K562 (cell line): ENCODE measurements around the gene MYO7A. TPM values are rescaled to one million over a fixed set of nuclear protein-coding genes. Genes with fewer than 3 reads are reported as not detected.

Experiments used
- ATAC-seq: fragments of 200-7000 bp; cut with Tn5 transposase; 3 replicates; pipeline ENCODE4 v1.9.1; 2020; ENCODE audit warnings: moderate library complexity
- BruUV-seq: library from RNA; stranded (reverse); fragments of 400-500 nt; replicated peaks from 2 replicates; lab custom pipeline; 2021; lab: Mats Ljungman, UMichigan
- CTCF ChIA-PET: fragments of 300-600 bp; formaldehyde crosslinking; extraction: SDS; loops from one replicate; lab custom pipeline; 2021; ENCODE audit warnings: low intra/inter-chr PET ratio; lab: Yijun Ruan, JAX
- POLR2A ChIA-PET: fragments of 300-600, 350-650 bp; sonication (Branson Sonifier 250); formaldehyde crosslinking; extraction: SDS; loops from one replicate; lab custom pipeline; 2021; ENCODE audit warnings: antibody characterized with exemption, inconsistent platforms; lab: Yijun Ruan, JAX
- DNase-seq, 4 experiments: peaks; one replicate each; pipeline versions ENCODE4 v3.0.0 to v3.0.0-alpha.2; 2011 to 2018; ENCODE audit warnings: low spot score in 3 of 4, mixed read lengths in 3 of 4; ENCODE audit errors: extremely low read depth in 1 of 4
- FAIRE-seq: peaks from 2 replicates; lab custom pipeline; 2011; peaks lifted over from hg19 to GRCh38; lab: Jason Lieb, UNC
- H2AFZ ChIP-seq: 2 replicates; pipeline ENCODE4 v1.6.0; 2011; ENCODE audit warnings: low read depth, low read length, control low read depth, inconsistent platforms
- H3K27ac ChIP-seq: fragments of 200-600 bp; 3 replicates; pipeline ENCODE4 v1.8.0; 2011; ENCODE audit warnings: low read depth, mild to moderate bottlenecking, control low read depth, inconsistent platforms, low read length, moderate library complexity, mixed read lengths; ENCODE audit errors: extremely low read depth
- H3K27me3 ChIP-seq, 2 experiments: fragments of 300-600 bp in 1 of 2; 2 replicates in 1 of 2; 3 replicates in 1 of 2; pipeline versions ENCODE4 v1.6.0 to v1.8.0; 2011; ENCODE audit warnings: inconsistent platforms in 2 of 2, low read length in 2 of 2, mild to moderate bottlenecking in 1 of 2, mixed read lengths in 1 of 2, moderate library complexity in 1 of 2; ENCODE audit not compliant: control insufficient read depth in 2 of 2, insufficient read depth in 2 of 2
- H3K36me3 ChIP-seq: fragments of 300-600 bp; 3 replicates; pipeline ENCODE4 v1.8.0; 2011; ENCODE audit warnings: mild to moderate bottlenecking, low read length, inconsistent platforms; ENCODE audit not compliant: control insufficient read depth, insufficient read depth
- H3K4me1 ChIP-seq, 2 experiments: fragments of 200-600 bp in 1 of 2; replicated peaks in 1 of 2; 2 replicates in 1 of 2; 3 replicates in 1 of 2; pipeline versions ENCODE4 v1.5.1 to v1.8.0; 2011; ENCODE audit warnings: inconsistent platforms in 2 of 2, low read length in 2 of 2, mild to moderate bottlenecking in 1 of 2, mixed read lengths in 1 of 2, moderate library complexity in 1 of 2; ENCODE audit not compliant: control insufficient read depth in 2 of 2, insufficient read depth in 2 of 2
- H3K4me2 ChIP-seq: 2 replicates; pipeline ENCODE4 v1.6.1; 2011; ENCODE audit warnings: low read length, control low read depth, inconsistent platforms, mixed read lengths; ENCODE audit not compliant: insufficient read depth
- H3K4me3 ChIP-seq: fragments of 200-600 bp; sonication (generic), shearing (Covaris generic); 2 replicates; pipeline ENCODE4 v1.5.1; 2016; ENCODE audit warnings: control low read depth, inconsistent platforms
- H3K79me2 ChIP-seq: fragments of 200-600 bp; 3 replicates; pipeline ENCODE4 v1.8.0; 2011; ENCODE audit warnings: low read length, inconsistent platforms; ENCODE audit not compliant: control insufficient read depth, insufficient read depth
- H3K9ac ChIP-seq, 2 experiments: 2 replicates each; pipeline versions ENCODE4 v1.6.0 to v1.6.1; 2011; ENCODE audit warnings: low read depth in 2 of 2, low read length in 2 of 2, control low read depth in 1 of 2, inconsistent platforms in 1 of 2, mild to moderate bottlenecking in 1 of 2, mixed read lengths in 1 of 2; ENCODE audit not compliant: insufficient read depth in 1 of 2
- H3K9me1 ChIP-seq: one replicate; pipeline ENCODE4 v1.6.0; 2011; ENCODE audit warnings: inconsistent platforms, mild to moderate bottlenecking, low read length, moderate library complexity; ENCODE audit not compliant: control insufficient read depth, insufficient read depth
- H3K9me3 ChIP-seq: replicated peaks from 2 replicates; pipeline ENCODE4 v1.5.1; 2011; ENCODE audit warnings: low read depth, low read length, inconsistent platforms; ENCODE audit not compliant: control insufficient read depth, insufficient read depth
- H4K20me1 ChIP-seq: replicated peaks from 2 replicates; pipeline ENCODE4 v1.6.1; 2011; ENCODE audit warnings: low read length, inconsistent platforms, mixed read lengths; ENCODE audit not compliant: control insufficient read depth, insufficient read depth
- CBX1 ChIP-seq: sonication (generic); IDR thresholded peaks from 2 replicates; pipeline ENCODE4 v1.6.1; 2016; ENCODE audit warnings: antibody characterized with exemption, low read depth, mild to moderate bottlenecking
- KDM1A ChIP-seq, 2 experiments: fragments of 450-650 bp; IDR thresholded peaks; 2 replicates each; pipeline ENCODE4 v1.6.1; 2016; ENCODE audit warnings: mild to moderate bottlenecking in 2 of 2
- MYBL2 ChIP-seq, 2 experiments: fragments of 450-650 bp in 1 of 2; sonication (generic) in 1 of 2; formaldehyde crosslinking in 1 of 2; IDR thresholded peaks; 2 replicates each; pipeline versions ENCODE4 v1.6.1 to v1.8.1; 2017 to 2022; ENCODE audit warnings: borderline replicate concordance in 1 of 2, inconsistent platforms in 1 of 2, low read depth in 1 of 2, mild to moderate bottlenecking in 1 of 2, missing genetic modification reagents in 1 of 2, moderate library complexity in 1 of 2
- NCOA1 ChIP-seq: fragments of 450-650 bp; IDR thresholded peaks from 2 replicates; pipeline ENCODE4 v1.6.1; 2016; ENCODE audit warnings: low read depth
- SP2 ChIP-seq: IDR thresholded peaks from 2 replicates; pipeline ENCODE4 v1.6.1; 2011; ENCODE audit warnings: mild to moderate bottlenecking, low read depth, low read length, moderate library complexity; ENCODE audit not compliant: poor library complexity, severe bottlenecking; ENCODE audit errors: extremely low read depth
- TGIF2 ChIP-seq: sonication (generic); formaldehyde crosslinking; IDR thresholded peaks from 2 replicates; pipeline ENCODE4 v1.8.1; 2022; ENCODE audit warnings: mild to moderate bottlenecking, missing genetic modification reagents, moderate library complexity
- ZC3H11A ChIP-seq: IDR thresholded peaks from 2 replicates; pipeline ENCODE4 v1.6.1; 2012; ENCODE audit warnings: low read depth, low read length, improper control_type of control experiment
- ZNF121 ChIP-seq: sonication (generic); formaldehyde crosslinking; conservative IDR thresholded peaks from 2 replicates; pipeline ENCODE4 v1.8.0; 2022; ENCODE audit warnings: missing genetic modification reagents
- ZNF232 ChIP-seq: sonication (generic); formaldehyde crosslinking; IDR thresholded peaks from 2 replicates; pipeline ENCODE4 v1.8.0; 2022; ENCODE audit warnings: mild to moderate bottlenecking, missing genetic modification reagents
- WGBS: fragments of 100-300 bp; shearing (Covaris generic); methylation state at CpG from one replicate; pipeline ENCODE4 v1.1.6; 2016; ENCODE audit warnings: low coverage, mixed read lengths; ENCODE audit not compliant: insufficient coverage; ENCODE audit errors: missing lambda C conversion rate; 5-methylcytosine and 5-hydroxymethylcytosine counted together
- in situ Hi-C: fragments of 300-500 bp; cut with MboI; formaldehyde crosslinking; loops from 4 replicates; pipeline ENCODE4 v1.15.0; 2018; ENCODE audit warnings: inconsistent platforms, mixed read lengths
- intact Hi-C: fragments of 100-400 bp; cut with micrococcal nuclease; formaldehyde crosslinking; loops from 2 replicates; pipeline ENCODE4 v1.14.2; 2022
- polyA plus RNA-seq, 8 experiments: library from polyadenylated mRNA; depleted of rRNA in 4 of 8; stranded (reverse) in 5 of 8; unstranded in 3 of 8; fragments of >200 nt; fragmentation: Nextera tagmentation in 2 of 8; fragmentation: Illumina TruSeq in 1 of 8; extraction: Ambion mirVana in 2 of 8; extraction: Trizol in 1 of 8; gene quantifications; 2 replicates each; pipeline versions ENCODE4 v1.2.1 to v1.2.3, GENCODE V29; 2011 to 2014; ENCODE audit warnings: inconsistent platforms in 1 of 8, missing spikeins in 1 of 8
- total RNA-seq, 7 experiments: library from RNA; depleted of rRNA in 6 of 7; stranded (reverse); fragments of >200 nt in 6 of 7; fragmentation: Illumina TruSeq in 2 of 7; extraction: Trizol in 2 of 7; gene quantifications; 2 replicates each; pipeline versions ENCODE4 v1.2.1 to v1.2.3, GENCODE V29; 2011 to 2021; ENCODE audit warnings: low replicate concordance in 1 of 7
- TF ChIP-seq, protein P1 (sequence below): IDR thresholded peaks from 3 replicates; pipeline ENCODE4 v1.6.1; 2011; ENCODE audit warnings: borderline replicate concordance, mild to moderate bottlenecking, moderate library complexity; ENCODE audit not compliant: insufficient read length; ENCODE audit errors: extremely low read depth
- TF ChIP-seq, protein P2 (sequence below): sonication (generic); formaldehyde crosslinking; IDR thresholded peaks from 2 replicates; pipeline ENCODE4 v1.5.0; 2020; ENCODE audit warnings: missing genetic modification reagents

MYO7A gene
- total and polyA plus RNA-seq, 9 of the 15 experiments (the other 6 are each of a cell fraction or from before 2014, with no cell fraction given): 0.01 to 0.11 (median 0.07) TPM; not detected in 1

DNA sequence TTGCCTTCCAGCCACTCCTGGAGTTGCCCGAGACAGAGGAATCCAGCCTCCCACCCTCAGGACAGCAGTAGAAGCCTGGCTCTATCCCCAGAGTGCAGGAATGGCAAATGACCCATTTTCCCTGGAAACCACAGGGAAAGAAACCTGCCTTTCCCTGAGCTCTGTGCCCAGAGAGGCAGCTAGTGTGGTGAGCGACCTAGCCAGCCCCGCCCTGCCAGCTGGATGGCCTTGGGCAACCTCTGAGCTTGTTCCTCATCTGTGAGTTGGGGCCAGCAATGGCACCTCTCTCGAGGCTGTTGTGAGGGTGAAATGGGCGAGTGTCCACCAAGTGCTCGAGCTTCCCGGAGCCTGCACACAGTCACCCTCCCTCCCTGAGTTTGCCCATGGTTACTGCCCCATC, 21.7 kb upstream of the MYO7A start:
- 0% methylated on average over 7 of the region's 7 CpGs for WGBS
- H3K9me1 ChIP-seq: peaks cover 4% of the 10 kb centered on the region
- peaks cover 21 to 90% of the 10 kb centered on the region in 2 experiments; a peak in 4 of 5 replicates for H3K27me3 ChIP-seq
- H3K36me3 ChIP-seq: no peaks in the 10 kb centered on the region
- DNase-seq (no peak), ATAC-seq (no peak), FAIRE-seq (no peak)
- H3K9ac ChIP-seq: 0 out of 4 replicates have a peak overlapping the region, but pooled peaks of 1 of the 2 experiments have one; percentile 4
- in situ Hi-C loops: loop anchor here (10.0 kb wide), 1 partner anchor 382 kb away; no protein-coding TSS in a partner anchor
- no peak overlapping the region for H2AFZ ChIP-seq
- no peak overlapping the region for H3K27ac ChIP-seq
- ChIA-PET POLR2A (interaction anchor here (0.6 to 0.9 kb wide), 2 partner anchors 10 to 33 kb away, joined by 3 read pairs; no protein-coding TSS in a partner anchor), CTCF (no interaction called here)
- H3K4me2 ChIP-seq: no peak overlapping the region
- H3K4me1 ChIP-seq: peaks cover 0 to 15% of the 10 kb centered on the region in 2 experiments; a peak in 1 of 5 replicates
- H3K4me3 ChIP-seq: no peak overlapping the region
- H3K9me3 ChIP-seq: no peaks in the 10 kb centered on the region
- H3K79me2 ChIP-seq: no peaks in the 10 kb centered on the region
- intact Hi-C loops: no loop called here
- 0 out of 2 replicates have a peak, but pooled peaks cover 10% of the 10 kb centered on the region for H4K20me1 ChIP-seq
- TF ChIP-seq, protein P1, sequence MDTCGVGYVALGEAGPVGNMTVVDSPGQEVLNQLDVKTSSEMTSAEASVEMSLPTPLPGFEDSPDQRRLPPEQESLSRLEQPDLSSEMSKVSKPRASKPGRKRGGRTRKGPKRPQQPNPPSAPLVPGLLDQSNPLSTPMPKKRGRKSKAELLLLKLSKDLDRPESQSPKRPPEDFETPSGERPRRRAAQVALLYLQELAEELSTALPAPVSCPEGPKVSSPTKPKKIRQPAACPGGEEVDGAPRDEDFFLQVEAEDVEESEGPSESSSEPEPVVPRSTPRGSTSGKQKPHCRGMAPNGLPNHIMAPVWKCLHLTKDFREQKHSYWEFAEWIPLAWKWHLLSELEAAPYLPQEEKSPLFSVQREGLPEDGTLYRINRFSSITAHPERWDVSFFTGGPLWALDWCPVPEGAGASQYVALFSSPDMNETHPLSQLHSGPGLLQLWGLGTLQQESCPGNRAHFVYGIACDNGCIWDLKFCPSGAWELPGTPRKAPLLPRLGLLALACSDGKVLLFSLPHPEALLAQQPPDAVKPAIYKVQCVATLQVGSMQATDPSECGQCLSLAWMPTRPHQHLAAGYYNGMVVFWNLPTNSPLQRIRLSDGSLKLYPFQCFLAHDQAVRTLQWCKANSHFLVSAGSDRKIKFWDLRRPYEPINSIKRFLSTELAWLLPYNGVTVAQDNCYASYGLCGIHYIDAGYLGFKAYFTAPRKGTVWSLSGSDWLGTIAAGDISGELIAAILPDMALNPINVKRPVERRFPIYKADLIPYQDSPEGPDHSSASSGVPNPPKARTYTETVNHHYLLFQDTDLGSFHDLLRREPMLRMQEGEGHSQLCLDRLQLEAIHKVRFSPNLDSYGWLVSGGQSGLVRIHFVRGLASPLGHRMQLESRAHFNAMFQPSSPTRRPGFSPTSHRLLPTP: no peak
- TF ChIP-seq, protein P2, sequence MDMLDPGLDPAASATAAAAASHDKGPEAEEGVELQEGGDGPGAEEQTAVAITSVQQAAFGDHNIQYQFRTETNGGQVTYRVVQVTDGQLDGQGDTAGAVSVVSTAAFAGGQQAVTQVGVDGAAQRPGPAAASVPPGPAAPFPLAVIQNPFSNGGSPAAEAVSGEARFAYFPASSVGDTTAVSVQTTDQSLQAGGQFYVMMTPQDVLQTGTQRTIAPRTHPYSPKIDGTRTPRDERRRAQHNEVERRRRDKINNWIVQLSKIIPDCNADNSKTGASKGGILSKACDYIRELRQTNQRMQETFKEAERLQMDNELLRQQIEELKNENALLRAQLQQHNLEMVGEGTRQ (CRISPR knock-in tag): no peak
- TF ChIP-seq ZNF232 (CRISPR knock-in tag): no peak
- TF ChIP-seq CBX1: no peak
- no peak for TF ChIP-seq ZNF121
- no peak for TF ChIP-seq NCOA1
- TF ChIP-seq TGIF2: no peak
- TF ChIP-seq MYBL2 (IDR thresholded peaks at IDR 0.05; ENCODE audit: low read depth): no peak
- no peak for TF ChIP-seq MYBL2 (CRISPR knock-in tag; IDR thresholded peaks at IDR 0.05; ENCODE audit: borderline replicate concordance)
- no peak for TF ChIP-seq ZC3H11A
- no peak for TF ChIP-seq SP2
- TF ChIP-seq KDM1A (IDR thresholded peaks at IDR 0.05): no peak
- BruUV-seq: no TSS peak
